TTC549 (cell line): Measurements from ENCODE around the gene NPAP1.
"Not testable (repeated sequence)": the region's sequence is repeated elsewhere in the genome, so short reads cannot be mapped to it uniquely, and the experiment has no call there.

Source experiments
- FAIRE-seq: peaks from 2 replicates; lab custom pipeline; 2012; peaks lifted over from hg19 to GRCh38; lab: Jason Lieb, UNC

Gene NPAP1

GRCh38 chr15:24675332-24676144 lies at the start of gene NPAP1:
Gene NPAP1, plus strand, starts transcription at chr15:24675775. Its CDS starts 93 bp downstream, at chr15:24675868.
- no peak for FAIRE-seq

GRCh38 chr15:24627443-24627842 lies 48.1 kb upstream of the NPAP1 start:
- FAIRE-seq = no peak

GRCh38 chr15:24633082-24633481 lies 42.5 kb upstream of the NPAP1 start:
- no peak for FAIRE-seq

- not testable (repeated sequence) for FAIRE-seq
Observed at GRCh38 chr15:24639412-24639811, 36.2 kb upstream of the NPAP1 start.

- no peak for FAIRE-seq
Observed at GRCh38 chr15:24645627-24646026, 29.9 kb upstream of the NPAP1 start.

- FAIRE-seq = no peak
Observed at GRCh38 chr15:24659622-24660021, 16.0 kb upstream of the NPAP1 start.

GRCh38 chr15:24662991-24663390 lies 12.6 kb upstream of the NPAP1 start:
- no peak for FAIRE-seq

GRCh38 chr15:24676431-24676830 lies 856 bp downstream of the NPAP1 start:
- no peak for FAIRE-seq

- FAIRE-seq = no peak
Observed at GRCh38 chr15:24678485-24678884, 2.9 kb downstream of the NPAP1 start.

- FAIRE-seq = no peak
Observed at GRCh38 chr15:24682002-24682401, 6.4 kb downstream of the NPAP1 start.

- not testable (repeated sequence) for FAIRE-seq
Observed at GRCh38 chr15:24682905-24683304, 7.3 kb downstream of the NPAP1 start.

GRCh38 chr15:24683736-24684135 lies 8.2 kb downstream of the NPAP1 start:
- no peak for FAIRE-seq

GRCh38 chr15:24684313-24684712 lies 8.7 kb downstream of the NPAP1 start:
- FAIRE-seq = no peak

GRCh38 chr15:24696201-24696600 lies 20.6 kb downstream of the NPAP1 start:
- FAIRE-seq = no peak

- FAIRE-seq = no peak
Observed at GRCh38 chr15:24696842-24697241, 21.3 kb downstream of the NPAP1 start.

GRCh38 chr15:24718289-24719082 lies 42.9 kb downstream of the NPAP1 start:
- FAIRE-seq = no peak

- FAIRE-seq = no peak
Observed at GRCh38 chr15:24729760-24730159, 54.2 kb downstream of the NPAP1 start.
